ENCODE measurements around the gene TMEM138.

The TMEM138 gene

GRCh38 chr11:61341706-61342105 is 20.5 kb upstream of the TMEM138 start:
- Histone ChIP-seq H3K4me2 (no peak overlapping the region), H3K9me3 (no peaks in the 10 kb centered on the region), H3K27me3 (no peaks in the 10 kb centered on the region), H3K9ac (no peak overlapping the region), H3K4me3 (no peak overlapping the region), H3K4me1 (peaks cover 10% of the 10 kb centered on the region), H3K36me3 (peaks cover 77% of the 10 kb centered on the region), H3K27ac (no peak overlapping the region), H4K20me1 (no peaks in the 10 kb centered on the region)
- TF ChIP-seq Cebpa-rat (IDR thresholded peaks at IDR 0.05), result no peak

- H3K36me3 ChIP-seq, result peaks cover 83% of the 10 kb centered on the region
These were observed 19.9 kb upstream of the TMEM138 start for GRCh38 chr11:61342207-61342803.

GRCh38 chr11:61343792-61344745 is 18.1 kb upstream of the TMEM138 start:
- TF ChIP-seq Cebpa-rat (IDR thresholded peaks at IDR 0.05), result no peak
- no peak overlapping the region for H3K4me3 ChIP-seq
- H3K4me2 ChIP-seq, result no peak overlapping the region
- no peaks in the 10 kb centered on the region for H4K20me1 ChIP-seq
- H3K9me3 ChIP-seq, result no peaks in the 10 kb centered on the region
- no peak overlapping the region for H3K9ac ChIP-seq
- H3K36me3 ChIP-seq, result peaks cover 88% of the 10 kb centered on the region
- no peak overlapping the region for H3K27ac ChIP-seq
- no peaks in the 10 kb centered on the region for H3K27me3 ChIP-seq
- H3K4me1 ChIP-seq, result no peaks in the 10 kb centered on the region

More at GRCh38 chr11:61342207-61342803, 19.9 kb upstream of the TMEM138 start:
- Histone ChIP-seq H3K27ac (no peak overlapping the region), H3K9ac (no peak overlapping the region), H3K4me2 (no peak overlapping the region), H4K20me1 (no peaks in the 10 kb centered on the region), H3K4me1 (peaks cover 7% of the 10 kb centered on the region; the same call in 1 of the 2 replicates), H3K4me3 (no peak overlapping the region), H3K9me3 (no peaks in the 10 kb centered on the region), H3K27me3 (no peaks in the 10 kb centered on the region)
- peak; percentile 34; the same call in 1 of the 2 replicates for TF ChIP-seq Cebpa-rat (IDR thresholded peaks at IDR 0.05)

GRCh38 chr11:61345170-61345610 is 17.0 kb upstream of the TMEM138 start:
- Histone ChIP-seq H3K4me1 (no peaks in the 10 kb centered on the region), H3K27me3 (no peaks in the 10 kb centered on the region), H3K4me3 (no peak overlapping the region), H3K36me3 (peaks cover 93% of the 10 kb centered on the region), H3K4me2 (no peak overlapping the region), H3K9me3 (no peaks in the 10 kb centered on the region), H3K27ac (no peak overlapping the region), H3K9ac (no peak overlapping the region; the same call in 1 of the 2 replicates), H4K20me1 (no peaks in the 10 kb centered on the region)
- no peak for TF ChIP-seq Cebpa-rat (IDR thresholded peaks at IDR 0.05)

GRCh38 chr11:61345954-61346843 is 16.0 kb upstream of the TMEM138 start:
- Histone ChIP-seq H3K4me3 (no peak overlapping the region), H3K4me2 (no peak overlapping the region), H3K9me3 (no peaks in the 10 kb centered on the region), H3K27ac (no peak overlapping the region), H3K9ac (no peak overlapping the region), H3K4me1 (no peaks in the 10 kb centered on the region), H4K20me1 (no peaks in the 10 kb centered on the region), H3K36me3 (peaks cover 96% of the 10 kb centered on the region), H3K27me3 (no peaks in the 10 kb centered on the region)
- TF ChIP-seq Cebpa-rat (IDR thresholded peaks at IDR 0.05), result no peak

GRCh38 chr11:61347916-61348461 is 14.2 kb upstream of the TMEM138 start:
- Histone ChIP-seq H3K4me3 (no peak overlapping the region), H3K27me3 (no peaks in the 10 kb centered on the region), H3K9me3 (no peaks in the 10 kb centered on the region), H3K9ac (no peak overlapping the region), H3K4me2 (no peak overlapping the region), H3K4me1 (peaks cover 2% of the 10 kb centered on the region), H3K27ac (no peak overlapping the region), H3K36me3 (peaks cover 95% of the 10 kb centered on the region), H4K20me1 (no peaks in the 10 kb centered on the region)
- TF ChIP-seq Cebpa-rat (IDR thresholded peaks at IDR 0.05), result no peak

GRCh38 chr11:61349189-61349751 is 12.9 kb upstream of the TMEM138 start:
- no peak for TF ChIP-seq Cebpa-rat (IDR thresholded peaks at IDR 0.05)
- no peak overlapping the region for H3K9ac ChIP-seq
- H3K27ac ChIP-seq, result no peak overlapping the region
- H3K4me2 ChIP-seq, result no peak overlapping the region
- no peak overlapping the region for H3K4me3 ChIP-seq
- no peaks in the 10 kb centered on the region for H3K9me3 ChIP-seq
- peaks cover 95% of the 10 kb centered on the region for H3K36me3 ChIP-seq
- no peaks in the 10 kb centered on the region for H4K20me1 ChIP-seq
- no peaks in the 10 kb centered on the region for H3K27me3 ChIP-seq
- H3K4me1 ChIP-seq, result peaks cover 15% of the 10 kb centered on the region

GRCh38 chr11:61349916-61350315 is 12.3 kb upstream of the TMEM138 start:
- no peak overlapping the region for H3K27ac ChIP-seq
- H3K9ac ChIP-seq, result 0 out of 2 replicates have a peak overlapping the region, but pooled peaks have one; percentile 12
- H3K9me3 ChIP-seq, result no peaks in the 10 kb centered on the region
- TF ChIP-seq Cebpa-rat (IDR thresholded peaks at IDR 0.05), result no peak
- no peak overlapping the region for H3K4me2 ChIP-seq
- H4K20me1 ChIP-seq, result no peaks in the 10 kb centered on the region
- H3K27me3 ChIP-seq, result no peaks in the 10 kb centered on the region
- peaks cover 19% of the 10 kb centered on the region for H3K4me1 ChIP-seq
- no peak overlapping the region for H3K4me3 ChIP-seq
- peaks cover 91% of the 10 kb centered on the region for H3K36me3 ChIP-seq

- no peaks in the 10 kb centered on the region for H3K27me3 ChIP-seq
- H4K20me1 ChIP-seq, result no peaks in the 10 kb centered on the region
- H3K36me3 ChIP-seq, result peaks cover 87% of the 10 kb centered on the region
- peaks cover 19% of the 10 kb centered on the region for H3K4me1 ChIP-seq
- H3K27ac ChIP-seq, result no peak overlapping the region
- no peak overlapping the region for H3K4me2 ChIP-seq
- H3K9ac ChIP-seq, result no peak overlapping the region
- H3K9me3 ChIP-seq, result no peaks in the 10 kb centered on the region
- TF ChIP-seq Cebpa-rat (IDR thresholded peaks at IDR 0.05), result no peak
- H3K4me3 ChIP-seq, result no peak overlapping the region
These were observed 11.8 kb upstream of the TMEM138 start for GRCh38 chr11:61350336-61350735.
